ENCODE data around the gene ROS1.

DNA sequence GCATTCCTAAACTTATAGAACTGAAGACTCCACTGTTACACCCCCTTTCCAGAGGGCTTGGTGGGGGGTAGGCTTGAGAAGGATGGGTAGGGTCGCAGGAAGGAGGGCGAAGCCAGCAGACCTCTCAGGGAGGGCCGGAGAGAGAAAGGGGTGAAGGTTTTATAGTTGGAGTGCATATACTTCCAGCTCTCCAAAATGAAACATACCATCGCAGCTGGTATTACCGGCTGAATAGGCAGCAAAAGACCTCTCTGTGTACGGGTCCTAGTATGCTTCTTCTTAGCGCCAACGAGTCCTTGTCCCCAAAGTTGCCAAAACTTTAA, 161.4 kb downstream of the ROS1 start:
- TF ChIP-seq POLR2A (IDR thresholded peaks at IDR 0.05) (no peak), CTCF (IDR thresholded peaks at IDR 0.05) (no peak)
